DND-41 (cell line): Measurements from ENCODE around the gene CASR.

ENCODE experiments used
- ATAC-seq: fragments of 200-7000 bp; cut with Tn5 transposase; 3 replicates; pipeline ENCODE4 v1.9.1; 2021; ENCODE audit warnings: low read depth; ENCODE audit not compliant: insufficient read depth
- DNase-seq: peaks from one replicate; pipeline ENCODE4 v3.0.0-alpha.2; 2020
- H2AFZ ChIP-seq: 2 replicates; pipeline ENCODE4 v1.6.0; 2012; ENCODE audit warnings: low read depth, low read length
- H3K27ac ChIP-seq: 2 replicates; pipeline ENCODE4 v1.5.1; 2012; ENCODE audit warnings: low read length, inconsistent platforms
- H3K27me3 ChIP-seq: fragments of 200-600 bp; sonication (generic); 2 replicates; pipeline ENCODE4 v1.6.0; 2012; ENCODE audit warnings: low read length, mild to moderate bottlenecking, inconsistent platforms; ENCODE audit not compliant: insufficient read depth, poor library complexity
- H3K36me3 ChIP-seq: 2 replicates; pipeline ENCODE4 v1.5.1; 2012; ENCODE audit warnings: low read length, inconsistent platforms; ENCODE audit not compliant: insufficient read depth
- H3K4me1 ChIP-seq: 2 replicates; pipeline ENCODE4 v1.5.1; 2012; ENCODE audit warnings: mild to moderate bottlenecking, low read length; ENCODE audit not compliant: insufficient read depth
- H3K4me2 ChIP-seq: 2 replicates; pipeline ENCODE4 v1.6.0; 2012; ENCODE audit warnings: mild to moderate bottlenecking, moderate library complexity, low read length, inconsistent platforms; ENCODE audit not compliant: insufficient read depth
- H3K4me3 ChIP-seq, 2 experiments: fragments of 200-600 bp in 1 of 2; shearing (Covaris generic) in 1 of 2; 2 replicates each; pipeline ENCODE4 v1.5.1; 2012 to 2016; ENCODE audit warnings: inconsistent platforms in 2 of 2, low read length in 2 of 2, mild to moderate bottlenecking in 2 of 2, low read depth in 1 of 2, moderate library complexity in 1 of 2
- H3K79me2 ChIP-seq: 2 replicates; pipeline ENCODE4 v1.6.0; 2012; ENCODE audit warnings: low read length, inconsistent platforms; ENCODE audit not compliant: insufficient read depth
- H3K9ac ChIP-seq: 2 replicates; pipeline ENCODE4 v1.6.0; 2012; ENCODE audit warnings: low read depth, mild to moderate bottlenecking, inconsistent platforms, low read length, moderate library complexity
- H3K9me3 ChIP-seq: 2 replicates; pipeline ENCODE4 v1.5.1; 2012; ENCODE audit warnings: low read length, moderate library complexity, mild to moderate bottlenecking, inconsistent platforms; ENCODE audit not compliant: insufficient read depth, severe bottlenecking
- H4K20me1 ChIP-seq: 2 replicates; pipeline ENCODE4 v1.6.0; 2012; ENCODE audit warnings: low read length; ENCODE audit not compliant: insufficient read depth
- EZH2 ChIP-seq: IDR thresholded peaks from 3 replicates; pipeline ENCODE4 v1.6.1; 2012; ENCODE audit warnings: borderline replicate concordance, low read depth, mild to moderate bottlenecking, moderate library complexity, low read length, inconsistent platforms; ENCODE audit not compliant: severe bottlenecking
- TF ChIP-seq, protein P1 (sequence below): IDR thresholded peaks from 2 replicates; pipeline ENCODE4 v1.5.1; 2012; ENCODE audit warnings: borderline replicate concordance, low read length, moderate library complexity, mild to moderate bottlenecking; ENCODE audit not compliant: poor library complexity, severe bottlenecking; ENCODE audit errors: extremely low read depth

CASR gene

GRCh38 chr3:122184591-122184929, 1.1 kb downstream of the CASR start:
- H3K4me1 ChIP-seq: no peaks in the 10 kb centered on the region
- no peak overlapping the region for H3K9ac ChIP-seq
- H3K4me2 ChIP-seq: no peak overlapping the region
- no peaks in the 10 kb centered on the region for H3K36me3 ChIP-seq
- ATAC-seq (no peak), DNase-seq (no peak)
- H3K79me2 ChIP-seq: no peaks in the 10 kb centered on the region
- no peak for TF ChIP-seq EZH2
- TF ChIP-seq, protein P1, sequence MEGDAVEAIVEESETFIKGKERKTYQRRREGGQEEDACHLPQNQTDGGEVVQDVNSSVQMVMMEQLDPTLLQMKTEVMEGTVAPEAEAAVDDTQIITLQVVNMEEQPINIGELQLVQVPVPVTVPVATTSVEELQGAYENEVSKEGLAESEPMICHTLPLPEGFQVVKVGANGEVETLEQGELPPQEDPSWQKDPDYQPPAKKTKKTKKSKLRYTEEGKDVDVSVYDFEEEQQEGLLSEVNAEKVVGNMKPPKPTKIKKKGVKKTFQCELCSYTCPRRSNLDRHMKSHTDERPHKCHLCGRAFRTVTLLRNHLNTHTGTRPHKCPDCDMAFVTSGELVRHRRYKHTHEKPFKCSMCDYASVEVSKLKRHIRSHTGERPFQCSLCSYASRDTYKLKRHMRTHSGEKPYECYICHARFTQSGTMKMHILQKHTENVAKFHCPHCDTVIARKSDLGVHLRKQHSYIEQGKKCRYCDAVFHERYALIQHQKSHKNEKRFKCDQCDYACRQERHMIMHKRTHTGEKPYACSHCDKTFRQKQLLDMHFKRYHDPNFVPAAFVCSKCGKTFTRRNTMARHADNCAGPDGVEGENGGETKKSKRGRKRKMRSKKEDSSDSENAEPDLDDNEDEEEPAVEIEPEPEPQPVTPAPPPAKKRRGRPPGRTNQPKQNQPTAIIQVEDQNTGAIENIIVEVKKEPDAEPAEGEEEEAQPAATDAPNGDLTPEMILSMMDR: no peak
- H4K20me1 ChIP-seq: no peaks in the 10 kb centered on the region
- H3K4me3 ChIP-seq: no peak overlapping the region
- H2AFZ ChIP-seq: no peak overlapping the region
- no peak overlapping the region for H3K27ac ChIP-seq
- H3K9me3 ChIP-seq: no peaks in the 10 kb centered on the region
- peaks cover 4% of the 10 kb centered on the region for H3K27me3 ChIP-seq

GRCh38 chr3:122186372-122186771, 2.9 kb downstream of the CASR start:
- no peak overlapping the region for H3K4me3 ChIP-seq
- no peaks in the 10 kb centered on the region for H3K36me3 ChIP-seq
- no peaks in the 10 kb centered on the region for H3K9me3 ChIP-seq
- no peak for DNase-seq
- H3K27ac ChIP-seq: no peak overlapping the region
- no peaks in the 10 kb centered on the region for H4K20me1 ChIP-seq
- TF ChIP-seq, protein P1: no peak
- no peak for TF ChIP-seq EZH2
- H3K9ac ChIP-seq: no peak overlapping the region
- no peaks in the 10 kb centered on the region for H3K4me1 ChIP-seq
- H3K79me2 ChIP-seq: no peaks in the 10 kb centered on the region
- H2AFZ ChIP-seq: no peak overlapping the region
- ATAC-seq: no peak
- peaks cover 8% of the 10 kb centered on the region for H3K27me3 ChIP-seq
- no peak overlapping the region for H3K4me2 ChIP-seq

- no peak overlapping the region for H2AFZ ChIP-seq
- H3K27me3 ChIP-seq: peaks cover 8% of the 10 kb centered on the region
Observed at GRCh38 chr3:122188737-122189136, 5.3 kb downstream of the CASR start.

More at GRCh38 chr3:122188737-122189136, 5.3 kb downstream of the CASR start:
- H3K9me3 ChIP-seq: no peaks in the 10 kb centered on the region
- no peak for TF ChIP-seq EZH2
- TF ChIP-seq, protein P1: no peak
- no peak overlapping the region for H3K27ac ChIP-seq
- H3K9ac ChIP-seq: no peak overlapping the region
- no peak overlapping the region for H3K4me2 ChIP-seq
- H3K4me1 ChIP-seq: no peaks in the 10 kb centered on the region
- H4K20me1 ChIP-seq: no peaks in the 10 kb centered on the region
- no peak for ATAC-seq
- no peak for DNase-seq
- H3K4me3 ChIP-seq: no peak overlapping the region
- H3K36me3 ChIP-seq: no peaks in the 10 kb centered on the region
- no peaks in the 10 kb centered on the region for H3K79me2 ChIP-seq
